ENCODE data around the gene PHF12. TPM values are rescaled to one million over a fixed set of nuclear protein-coding genes. Genes with fewer than 3 reads are reported as not detected.
"Not testable (repeated sequence)": the region's sequence is repeated elsewhere in the genome, so short reads cannot be mapped to it uniquely, and the experiment has no call there.

Gene PHF12
- polyA plus RNA-seq, 4 donors = 42.3 to 48.1 (median 46.4) TPM

- DNase-seq (ENCODE audit: low read depth in 4 of 4, low spot score in 3 of 4) = no peak
Measured at GRCh38 chr17:28907709-28908475, 43.4 kb downstream of the PHF12 start.

GRCh38 chr17:28906706-28907438 is 44.4 kb downstream of the PHF12 start:
- DNase-seq (ENCODE audit: low read depth in 4 of 4, low spot score in 3 of 4) = no peak

GRCh38 chr17:28906276-28906675 is 45.0 kb downstream of the PHF12 start:
- no peak for DNase-seq (ENCODE audit: low read depth in 4 of 4, low spot score in 3 of 4)

GRCh38 chr17:28904800-28905199 is 46.5 kb downstream of the PHF12 start:
- no peak for DNase-seq (ENCODE audit: low read depth in 4 of 4, low spot score in 3 of 4)

- DNase-seq (ENCODE audit: low read depth in 4 of 4, low spot score in 3 of 4) = not testable (repeated sequence)
Measured at GRCh38 chr17:28903546-28903841, 47.8 kb downstream of the PHF12 start.

- DNase-seq (ENCODE audit: low read depth in 4 of 4, low spot score in 3 of 4) = peak; percentile 81 to 90 (median 86)
Measured at GRCh38 chr17:28902819-28903545, 48.3 kb downstream of the PHF12 start, which contains the start of gene DHRS13. TSS of gene DHRS13 (minus strand) at chr17:28903079. CDS start at chr17:28902944, 135 bp downstream.

- DNase-seq (ENCODE audit: low read depth in 4 of 4, low spot score in 3 of 4) = peak in 2 of 4 donors; percentile 47 to 49
Measured at GRCh38 chr17:28901866-28902818, 49.2 kb downstream of the PHF12 start.

GRCh38 chr17:28900986-28901726 is 50.2 kb downstream of the PHF12 start:
- no peak for DNase-seq (ENCODE audit: low read depth in 4 of 4, low spot score in 3 of 4)

- no peak for DNase-seq (ENCODE audit: low read depth in 4 of 4, low spot score in 3 of 4)
Measured at GRCh38 chr17:28899212-28899815, 52.0 kb downstream of the PHF12 start.

- DNase-seq (ENCODE audit: low read depth in 4 of 4, low spot score in 3 of 4) = no peak
Measured at GRCh38 chr17:28898527-28898955, 52.8 kb downstream of the PHF12 start.

GRCh38 chr17:28897769-28898526 is 53.4 kb downstream of the PHF12 start:
- DNase-seq (ENCODE audit: low read depth in 4 of 4, low spot score in 3 of 4) = no peak

- DNase-seq (ENCODE audit: low read depth in 4 of 4, low spot score in 3 of 4) = peak in 1 of 4 donors; percentile 32
Measured at GRCh38 chr17:28896884-28897768, 54.2 kb downstream of the PHF12 start, which contains the start of gene FLOT2. TSS of gene FLOT2 (minus strand) at chr17:28897733. CDS start at chr17:28897574, 159 bp downstream.

GRCh38 chr17:28896491-28896883 is 54.8 kb downstream of the PHF12 start:
- no peak for DNase-seq (ENCODE audit: low read depth in 4 of 4, low spot score in 3 of 4)

GRCh38 chr17:28895794-28896447 is 55.4 kb downstream of the PHF12 start:
- no peak for DNase-seq (ENCODE audit: low read depth in 4 of 4, low spot score in 3 of 4)

- not testable (repeated sequence) for DNase-seq (ENCODE audit: low read depth in 4 of 4, low spot score in 3 of 4)
Measured at GRCh38 chr17:28893248-28894183, 57.8 kb downstream of the PHF12 start.

- no peak for DNase-seq (ENCODE audit: low read depth in 4 of 4, low spot score in 3 of 4)
Measured at GRCh38 chr17:28892024-28892423, 59.3 kb downstream of the PHF12 start.
